ENCODE measurements around the gene AKT3.

The AKT3 gene

GRCh38 chr1:243462929-243463697, 386.9 kb downstream of the AKT3 start:
- no peak for DNase-seq
- Histone ChIP-seq H3K27me3 (ENCODE audit: insufficient read depth, low read depth, severe bottlenecking) (no peaks in the 10 kb centered on the region), H3K4me3 (ENCODE audit: low read depth, low read length) (no peak overlapping the region), H3K9me3 (ENCODE audit: severe bottlenecking) (no peaks in the 10 kb centered on the region), H3K36me3 (no peaks in the 10 kb centered on the region), H3K27ac (no peak overlapping the region)
- TF ChIP-seq CTCF (IDR thresholded peaks at IDR 0.05; ENCODE audit: low read depth, low read length), result no peak

- TF ChIP-seq CTCF (IDR thresholded peaks at IDR 0.05; ENCODE audit: low read depth, low read length), result no peak
- Histone ChIP-seq H3K27me3 (ENCODE audit: insufficient read depth, low read depth, severe bottlenecking) (no peaks in the 10 kb centered on the region), H3K36me3 (no peaks in the 10 kb centered on the region), H3K9me3 (ENCODE audit: severe bottlenecking) (no peaks in the 10 kb centered on the region), H3K27ac (no peak overlapping the region), H3K4me3 (ENCODE audit: low read depth, low read length) (no peak overlapping the region)
- DNase-seq, result no peak
Measured at GRCh38 chr1:243461700-243462099, 388.3 kb downstream of the AKT3 start.

GRCh38 chr1:243459059-243459458, 391.0 kb downstream of the AKT3 start:
- no peak overlapping the region for H3K4me3 ChIP-seq (ENCODE audit: low read depth, low read length)
- DNase-seq, result no peak
- H3K27me3 ChIP-seq (ENCODE audit: insufficient read depth, low read depth, severe bottlenecking), result no peaks in the 10 kb centered on the region
- no peaks in the 10 kb centered on the region for H3K9me3 ChIP-seq (ENCODE audit: severe bottlenecking)
- H3K27ac ChIP-seq, result no peak overlapping the region
- H3K36me3 ChIP-seq, result no peaks in the 10 kb centered on the region
- no peak for TF ChIP-seq CTCF (IDR thresholded peaks at IDR 0.05; ENCODE audit: low read depth, low read length)

DNA sequence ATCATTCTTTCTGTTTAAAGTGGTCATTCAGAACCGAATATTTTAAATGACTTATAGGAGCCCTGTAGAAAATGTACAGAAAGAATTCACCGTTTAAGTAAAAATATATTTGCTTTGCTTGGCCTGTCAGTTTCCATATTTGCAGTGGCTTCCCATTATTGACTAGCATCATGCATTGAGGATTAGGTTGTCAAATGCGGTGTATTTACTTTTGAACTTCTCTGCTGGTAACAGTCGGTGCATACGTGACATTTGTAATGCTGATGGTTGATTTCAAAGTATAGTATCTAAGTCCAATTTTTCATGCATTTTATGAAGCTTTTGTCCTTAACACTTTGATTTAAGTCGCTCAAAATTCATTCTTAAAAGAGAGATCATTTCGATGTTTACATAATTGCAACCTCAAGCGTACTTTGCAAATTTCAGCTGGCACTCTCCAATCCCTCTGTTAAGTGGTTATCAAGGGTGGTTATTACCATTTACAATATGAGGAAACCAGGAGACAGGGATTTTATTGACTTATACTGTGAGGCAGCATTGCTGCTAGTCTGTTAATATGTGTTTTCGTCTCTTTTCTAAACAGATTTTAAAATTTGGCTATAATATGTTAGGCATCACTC, 392.6 kb downstream of the AKT3 start:
- no peaks in the 10 kb centered on the region for H3K27me3 ChIP-seq (ENCODE audit: insufficient read depth, low read depth, severe bottlenecking)
- H3K36me3 ChIP-seq, result no peaks in the 10 kb centered on the region
- H3K27ac ChIP-seq, result no peak overlapping the region
- TF ChIP-seq CTCF (IDR thresholded peaks at IDR 0.05; ENCODE audit: low read depth, low read length), result no peak
- DNase-seq, result no peak
- H3K4me3 ChIP-seq (ENCODE audit: low read depth, low read length), result no peak overlapping the region
- no peaks in the 10 kb centered on the region for H3K9me3 ChIP-seq (ENCODE audit: severe bottlenecking)

DNA sequence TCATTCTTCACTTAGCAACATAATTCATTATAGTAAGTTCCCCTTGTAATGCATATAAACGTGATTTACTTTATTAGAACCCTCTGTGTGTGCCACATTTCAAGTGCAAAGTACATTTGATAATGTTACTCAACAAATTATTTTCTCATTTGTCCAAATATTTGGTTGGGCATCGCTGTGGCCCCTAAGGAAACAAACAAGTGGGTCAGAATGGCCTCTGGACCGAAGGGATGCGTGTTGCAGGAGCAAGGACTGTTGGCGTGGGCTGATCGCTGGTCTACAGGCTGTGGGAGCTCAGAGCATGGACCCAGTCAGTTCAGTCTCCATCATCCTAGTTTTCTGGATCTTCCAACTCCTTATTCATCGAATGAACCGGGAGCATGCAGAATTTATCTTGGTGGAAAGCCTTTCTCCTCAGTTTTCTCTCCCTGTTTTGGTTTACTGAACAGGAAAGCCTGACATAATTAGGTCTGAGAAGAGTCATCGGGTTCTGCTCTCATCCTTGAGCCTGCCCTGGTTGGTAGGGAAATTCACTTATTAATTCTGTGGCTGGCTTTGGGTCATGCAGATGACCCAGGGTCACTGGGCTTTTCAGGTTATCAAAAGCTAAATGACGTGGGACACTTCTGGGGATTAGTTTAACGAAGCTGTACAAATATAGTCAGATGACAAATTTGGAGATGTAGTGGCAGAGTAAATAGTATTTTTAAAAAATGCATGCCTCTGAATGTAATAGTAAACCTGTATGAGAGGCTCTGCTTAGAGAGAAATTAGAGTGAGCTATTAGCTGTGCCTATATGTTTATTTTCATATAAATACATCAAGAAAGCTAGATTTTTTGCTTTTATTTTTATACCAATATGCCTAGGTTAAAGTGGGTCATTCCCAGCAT, 394.0 kb downstream of the AKT3 start:
- Histone ChIP-seq H3K36me3 (no peaks in the 10 kb centered on the region), H3K27me3 (ENCODE audit: insufficient read depth, low read depth, severe bottlenecking) (no peaks in the 10 kb centered on the region), H3K9me3 (ENCODE audit: severe bottlenecking) (no peaks in the 10 kb centered on the region), H3K27ac (no peak overlapping the region), H3K4me3 (ENCODE audit: low read depth, low read length) (no peak overlapping the region)
- no peak for DNase-seq
- no peak for TF ChIP-seq CTCF (IDR thresholded peaks at IDR 0.05; ENCODE audit: low read depth, low read length)
